GM18520 (cell line): ENCODE measurements around the gene RYR3.
"Not testable (repeated sequence)": the region's sequence is repeated elsewhere in the genome, so short reads cannot be mapped to it uniquely, and the experiment has no call there.

Source experiments
- ATAC-seq: cut with Tn5 transposase; IDR thresholded peaks from one replicate; pipeline ENCODE4 v1.9.1; 2021; ENCODE audit not compliant: unreplicated experiment

Gene RYR3

DNA sequence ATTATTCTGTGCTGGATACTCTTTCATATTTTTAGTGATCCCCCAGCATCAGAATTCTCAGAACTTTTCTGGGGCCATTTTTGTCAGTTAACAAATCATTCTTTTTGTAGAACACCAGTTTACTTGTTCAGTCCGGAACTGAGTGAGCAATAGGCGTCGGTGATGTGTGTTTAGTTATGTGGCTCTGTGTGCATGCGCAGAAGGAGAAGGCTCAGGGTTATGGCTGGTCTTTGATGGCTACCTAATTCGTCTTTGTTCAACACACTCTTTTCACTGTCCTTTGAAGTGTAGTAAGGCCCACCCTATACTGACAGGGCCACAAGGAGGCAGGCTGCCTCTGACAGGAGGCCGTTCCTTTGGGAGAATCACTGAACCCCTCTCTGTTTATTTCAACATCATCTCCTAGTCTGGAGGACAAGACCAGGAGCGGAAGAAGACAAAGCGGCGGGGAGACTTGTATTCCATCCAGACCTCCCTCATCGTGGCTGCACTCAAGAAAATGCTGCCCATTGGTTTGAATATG lies 499.4 kb downstream of the RYR3 start:
- no peak for ATAC-seq

DNA sequence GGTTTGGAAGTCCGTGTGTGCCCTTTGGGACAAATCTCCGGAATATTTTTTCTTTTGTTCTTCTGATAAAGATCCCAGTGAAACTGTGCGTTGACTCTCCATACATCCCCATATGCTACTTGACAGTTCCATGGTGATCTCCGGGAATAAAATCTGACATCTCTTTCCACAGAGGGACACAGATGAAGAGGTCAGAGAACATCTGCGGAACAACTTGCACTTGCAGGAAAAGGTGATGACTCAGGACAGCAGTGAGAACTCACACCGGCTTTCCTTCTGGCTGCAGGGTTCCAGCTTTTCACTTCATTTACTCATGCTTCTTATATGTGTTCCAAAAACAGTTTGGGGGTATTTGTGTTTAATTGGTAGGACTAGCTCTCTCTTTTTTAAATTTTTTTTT lies 500.0 kb downstream of the RYR3 start:
- no peak for ATAC-seq

DNA sequence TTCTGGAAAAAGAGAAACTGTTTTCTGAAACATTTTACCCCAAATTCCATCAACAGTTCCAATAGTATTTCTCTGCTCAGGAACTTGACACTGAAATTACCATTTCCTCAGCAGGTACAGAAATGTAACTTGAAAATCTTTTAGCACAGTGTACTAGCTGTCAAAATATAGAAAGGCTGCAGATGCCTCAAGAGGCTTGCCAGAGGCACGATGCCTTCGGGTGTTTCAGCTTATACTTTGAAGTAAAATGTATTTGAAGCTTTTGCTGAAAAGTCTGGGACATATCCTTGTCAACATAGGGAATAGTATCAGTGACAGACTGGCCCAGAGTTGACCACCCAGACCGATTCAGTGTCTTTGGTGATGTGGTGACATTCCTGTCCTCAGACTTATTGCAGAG lies 503.1 kb downstream of the RYR3 start:
- no peak for ATAC-seq

DNA sequence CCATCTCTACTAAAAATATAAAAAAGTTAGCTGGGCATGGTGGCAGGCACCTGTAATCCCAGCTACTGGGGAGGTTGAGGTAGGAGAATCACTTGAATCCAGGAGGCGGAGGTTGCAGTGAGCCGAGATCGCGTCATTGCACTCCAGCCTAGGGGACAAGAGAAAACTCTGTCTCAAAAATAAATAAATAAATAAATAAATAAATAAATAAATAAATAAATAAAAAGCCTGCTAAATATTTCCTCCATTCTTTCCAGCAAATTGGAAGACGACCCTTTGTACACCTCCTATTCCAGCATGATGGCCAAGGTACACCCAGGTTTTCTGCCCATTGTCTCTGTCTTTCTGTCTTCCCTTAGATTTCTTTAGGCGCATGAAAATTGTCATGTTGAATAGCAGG lies 508.7 kb downstream of the RYR3 start:
- not testable (repeated sequence) for ATAC-seq

DNA sequence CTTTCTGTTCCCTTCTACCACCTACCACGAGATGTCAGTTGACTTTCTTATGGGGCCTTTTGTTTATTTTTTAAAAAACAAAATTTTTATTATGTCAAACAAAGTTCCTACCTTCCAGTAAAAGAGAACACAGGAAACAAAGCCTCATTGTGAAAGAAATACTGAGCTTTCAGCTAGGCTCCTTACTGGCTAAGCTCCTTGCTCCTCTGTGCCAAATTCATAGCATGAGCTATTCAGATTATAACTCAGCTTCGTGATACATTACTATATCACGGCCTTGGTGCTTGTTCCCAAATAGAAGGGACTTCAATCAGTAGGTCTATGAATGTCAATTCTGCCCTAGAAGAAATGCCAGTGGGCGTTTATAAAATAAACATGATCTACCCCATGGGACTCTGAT lies 511.7 kb downstream of the RYR3 start:
- ATAC-seq: no peak

DNA sequence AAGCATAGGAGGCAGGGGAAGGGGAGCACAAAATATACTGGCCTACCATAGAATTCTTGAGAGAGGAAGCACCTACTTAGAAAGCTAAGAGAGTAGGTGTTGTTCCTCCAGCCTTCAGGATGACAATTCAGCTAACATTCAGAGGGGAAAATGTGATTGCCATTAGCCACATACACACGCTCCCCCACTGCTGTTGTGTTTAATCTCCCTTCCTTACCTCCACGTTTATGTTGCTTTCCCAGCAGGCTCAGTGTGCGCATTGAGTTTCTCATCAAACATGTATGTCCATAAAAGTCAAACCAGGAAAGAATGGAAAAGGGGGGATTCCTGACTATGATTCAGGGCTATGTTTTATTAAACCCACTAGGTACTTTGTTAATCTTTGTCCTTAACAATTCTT lies 512.4 kb downstream of the RYR3 start:
- ATAC-seq: no peak

DNA sequence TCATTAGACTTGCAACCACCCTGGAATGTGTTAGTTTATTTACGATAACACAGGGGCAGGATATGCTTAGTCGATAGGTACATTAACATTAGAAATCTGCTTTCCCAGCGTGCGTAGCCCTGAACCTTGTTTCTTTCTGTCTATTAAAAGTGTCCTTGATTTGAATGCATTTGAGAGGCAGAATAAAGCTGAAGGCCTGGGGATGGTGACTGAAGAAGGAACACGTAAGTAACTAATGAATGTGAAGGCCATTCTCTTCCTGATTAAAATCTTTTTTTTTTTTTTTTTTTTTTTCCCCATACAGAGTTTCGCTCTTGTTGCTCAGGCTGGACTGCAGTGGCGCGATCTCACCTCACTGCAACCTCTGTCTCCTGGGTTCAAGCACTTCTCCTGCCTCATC lies 514.7 kb downstream of the RYR3 start:
- ATAC-seq: no peak

DNA sequence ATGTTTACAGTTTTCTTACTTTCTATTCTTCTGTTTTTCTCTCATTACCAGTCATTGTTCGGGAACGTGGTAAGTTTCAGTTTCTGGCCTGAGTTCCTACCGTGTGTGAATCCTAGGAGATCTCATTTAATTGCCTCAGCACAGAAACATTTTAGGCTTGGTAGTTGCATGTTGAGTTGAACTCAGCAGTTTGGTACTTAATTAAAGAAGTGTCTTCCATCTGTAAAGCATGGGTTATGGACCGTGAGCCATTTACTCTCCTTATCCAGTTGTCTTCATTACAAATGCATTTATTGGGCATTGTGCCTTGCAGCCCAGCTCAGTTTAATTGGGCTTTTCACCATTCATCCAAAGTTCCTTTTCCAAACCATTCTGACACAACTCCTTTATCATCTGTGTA lies 515.4 kb downstream of the RYR3 start:
- ATAC-seq: no peak

DNA sequence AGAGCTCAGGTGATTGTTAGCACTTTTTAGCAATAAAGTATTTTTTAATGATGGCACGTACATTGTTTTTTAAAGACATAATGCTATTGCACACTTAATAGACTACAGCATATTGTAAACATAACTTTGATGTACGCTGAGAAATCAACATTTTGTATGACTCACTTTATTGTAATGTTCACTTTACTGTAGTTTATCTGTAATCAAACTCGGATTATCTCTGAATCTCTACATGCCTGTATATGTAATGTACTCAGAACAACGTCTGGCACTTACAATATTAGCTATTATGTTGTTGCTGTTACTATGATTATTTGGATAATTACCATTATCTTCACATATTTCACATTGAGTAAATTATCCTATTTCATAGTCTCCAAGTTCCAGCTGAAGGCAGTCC lies 519.6 kb downstream of the RYR3 start:
- ATAC-seq: no peak

DNA sequence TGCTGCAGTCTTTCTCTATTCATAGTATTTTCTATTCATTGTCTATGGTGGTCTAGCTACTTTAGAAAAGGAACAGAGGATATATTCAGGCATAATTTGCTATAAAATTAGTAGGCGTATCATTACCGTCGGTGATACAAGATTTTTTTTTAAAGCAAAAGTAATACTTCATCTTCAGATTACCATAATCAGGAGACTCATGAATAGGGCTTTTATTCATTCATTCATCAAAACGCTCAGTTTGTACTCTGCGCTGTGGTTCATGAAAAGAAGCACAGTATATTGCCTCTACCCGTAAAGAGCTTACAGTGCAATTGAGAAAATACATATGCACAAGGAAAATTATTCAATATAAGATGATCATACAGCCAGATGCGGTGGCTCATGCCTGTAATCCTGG lies 520.9 kb downstream of the RYR3 start:
- no peak for ATAC-seq

DNA sequence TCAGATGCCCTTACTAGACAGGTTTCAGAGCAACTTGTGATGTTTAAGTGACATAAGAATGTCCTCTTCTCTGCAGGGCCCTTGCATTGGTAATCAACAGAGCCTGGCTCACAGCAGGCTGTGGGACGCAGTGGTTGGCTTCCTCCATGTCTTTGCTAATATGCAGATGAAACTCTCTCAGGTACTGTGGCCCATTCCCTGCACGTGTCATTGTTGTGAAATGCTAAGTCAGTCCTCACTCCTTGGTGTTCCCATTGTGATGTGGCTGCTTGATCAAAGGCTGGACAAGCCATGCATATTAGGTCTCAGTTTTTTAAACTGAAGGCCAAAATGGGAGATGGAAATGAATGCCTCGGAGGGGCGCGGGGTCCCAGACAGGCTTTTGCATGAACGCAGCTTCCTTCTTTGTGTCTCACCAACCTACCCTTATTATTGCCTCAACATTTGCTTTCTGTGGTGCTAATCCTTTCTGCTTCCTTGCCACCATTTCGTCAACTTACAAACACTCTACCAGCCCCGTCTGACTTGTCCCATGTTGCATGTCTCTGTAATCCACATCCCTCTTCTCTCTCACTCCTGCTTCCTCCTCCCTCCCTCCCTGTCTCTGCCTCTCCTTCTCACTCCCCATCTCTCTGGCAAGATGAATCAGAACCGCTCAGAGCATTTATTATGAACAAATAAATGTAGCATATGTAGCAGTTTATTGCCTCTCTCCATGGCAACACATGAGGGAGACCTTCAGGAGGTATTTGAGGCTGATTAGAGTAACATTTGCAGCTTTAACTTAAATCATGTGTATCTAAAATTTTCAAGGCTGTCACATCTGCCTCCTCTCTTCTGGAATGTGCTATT lies 524.4 kb downstream of the RYR3 start:
- no peak for ATAC-seq

DNA sequence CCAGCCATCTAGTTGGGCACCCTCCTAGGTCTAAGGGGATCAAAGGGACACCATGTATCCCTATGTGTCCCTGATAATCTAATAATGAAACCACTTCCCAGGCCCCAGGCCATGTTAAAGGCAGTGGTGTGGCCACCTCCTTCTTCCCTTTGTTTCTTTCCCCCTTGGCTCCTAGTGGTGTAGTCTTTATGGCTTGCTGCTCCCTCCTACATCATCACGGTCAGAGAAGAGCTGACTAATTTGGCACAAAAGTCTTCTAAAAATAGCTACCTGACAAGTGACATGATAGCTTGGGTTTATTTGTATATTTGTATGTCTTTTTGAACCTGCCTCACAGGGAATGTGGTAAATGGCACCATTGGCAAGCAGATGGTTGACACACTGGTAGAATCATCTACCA lies 526.5 kb downstream of the RYR3 start:
- no peak for ATAC-seq

DNA sequence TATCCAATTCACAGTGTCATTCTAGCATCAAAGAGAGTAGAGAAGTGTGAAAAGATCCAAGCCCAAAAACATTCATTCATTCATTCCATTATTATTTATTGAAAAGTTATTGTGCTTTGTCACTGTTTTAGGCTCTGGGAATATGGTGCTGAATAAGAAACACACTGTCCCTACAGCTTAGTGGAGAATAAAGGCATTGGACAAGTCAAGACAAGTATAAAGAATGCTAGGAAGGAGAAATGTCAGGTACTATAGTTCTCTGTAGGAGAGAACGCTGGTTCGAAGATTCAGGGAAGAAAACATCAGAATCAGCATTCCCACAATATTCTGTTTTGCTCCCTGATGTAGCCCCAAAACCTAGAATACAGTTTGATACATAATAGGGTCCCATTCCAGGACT lies 528.8 kb downstream of the RYR3 start:
- ATAC-seq: no peak

DNA sequence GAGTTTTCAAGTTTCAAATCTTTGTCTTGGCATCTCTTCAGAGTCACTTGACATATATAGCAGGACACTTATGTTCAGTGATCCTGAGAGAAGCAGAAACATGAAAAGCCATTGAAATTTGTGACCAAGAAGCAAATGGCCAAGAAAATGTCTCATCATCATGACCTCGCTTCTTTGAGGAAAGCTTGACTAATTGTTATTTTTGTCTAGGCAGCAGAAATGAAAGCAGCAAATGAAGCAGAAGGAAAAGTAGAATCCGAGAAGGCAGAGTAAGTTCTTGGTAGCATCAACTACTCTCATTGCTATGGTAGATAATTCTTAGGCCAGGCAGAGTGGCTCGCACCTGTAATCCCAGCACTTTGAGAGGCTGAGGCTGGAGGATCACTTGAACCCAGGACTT lies 529.8 kb downstream of the RYR3 start:
- ATAC-seq: no peak

DNA sequence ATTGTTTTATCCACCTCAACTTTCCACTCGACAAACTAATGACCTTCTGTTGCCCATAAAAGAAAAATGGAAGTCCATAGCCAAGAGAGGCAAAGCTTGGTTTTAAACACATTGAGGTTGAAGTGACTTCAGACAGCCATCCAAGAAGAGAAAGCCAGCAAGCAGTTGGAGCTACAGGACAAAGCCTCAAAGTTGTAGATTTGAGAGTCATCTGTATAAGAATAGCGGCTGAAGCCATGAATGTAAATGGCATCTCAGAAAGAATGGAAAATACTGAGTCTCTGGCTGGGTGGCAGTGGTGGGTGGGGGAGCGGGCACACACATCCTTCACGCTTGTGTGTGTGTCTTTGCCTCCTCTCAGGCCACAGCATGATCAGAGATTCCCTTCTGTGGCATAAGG lies 533.4 kb downstream of the RYR3 start:
- no peak for ATAC-seq

DNA sequence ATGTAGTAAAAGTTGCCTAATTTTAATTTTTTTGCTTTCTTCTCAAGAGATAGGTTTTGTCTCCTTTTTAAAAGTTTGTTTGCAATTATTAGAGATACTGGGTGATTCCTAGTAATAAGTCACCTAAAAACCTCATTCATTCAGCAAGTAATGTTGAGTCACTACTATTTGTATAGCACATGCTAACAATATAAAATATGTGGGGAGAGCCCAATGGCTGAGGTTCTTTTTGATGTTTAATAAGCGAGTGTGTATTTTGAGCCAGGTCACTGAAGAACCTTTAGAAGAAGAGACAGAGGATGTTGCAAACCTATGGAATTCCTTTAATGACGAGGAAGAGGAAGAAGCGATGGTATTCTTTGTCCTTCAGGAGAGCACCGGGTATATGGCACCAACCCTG lies 533.8 kb downstream of the RYR3 start:
- no peak for ATAC-seq

DNA sequence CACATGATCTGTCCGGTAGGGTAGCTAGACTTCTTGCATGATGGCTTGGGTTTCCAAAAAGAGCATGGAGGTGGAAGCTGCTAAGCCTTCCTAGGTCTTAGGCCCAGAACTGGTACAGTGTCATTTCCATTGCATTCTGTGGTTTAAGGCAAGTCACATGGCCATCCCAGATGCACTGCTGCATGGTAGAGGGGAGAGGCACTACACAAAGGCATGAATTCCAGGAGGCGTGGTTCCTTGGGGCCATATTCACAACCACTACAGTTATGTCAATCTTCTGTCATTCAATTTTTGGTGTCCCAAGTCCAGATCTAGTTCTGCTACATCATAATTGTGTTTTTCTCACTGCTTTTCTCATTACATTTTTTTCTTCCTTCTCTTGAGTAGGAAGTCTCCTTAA lies 535.4 kb downstream of the RYR3 start:
- no peak for ATAC-seq

DNA sequence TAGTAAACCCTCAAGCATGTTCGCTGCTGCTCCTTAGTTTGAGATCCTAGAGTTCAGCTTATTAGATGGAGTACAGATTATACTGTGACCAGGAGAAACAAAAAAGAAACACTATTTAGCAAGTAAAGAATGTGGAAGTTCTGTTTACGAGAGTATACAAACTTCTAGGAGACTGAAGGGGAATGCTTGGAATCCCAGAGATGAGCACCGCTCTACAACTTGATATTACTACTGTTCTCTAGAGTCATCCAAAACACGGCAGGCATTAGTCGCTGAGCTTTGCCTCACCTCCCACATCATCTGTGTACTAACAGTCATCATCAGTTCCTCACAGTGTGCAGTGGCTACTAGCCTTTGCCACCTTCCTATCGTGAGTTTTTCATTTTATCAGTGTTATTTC lies 536.1 kb downstream of the RYR3 start:
- ATAC-seq: no peak

DNA sequence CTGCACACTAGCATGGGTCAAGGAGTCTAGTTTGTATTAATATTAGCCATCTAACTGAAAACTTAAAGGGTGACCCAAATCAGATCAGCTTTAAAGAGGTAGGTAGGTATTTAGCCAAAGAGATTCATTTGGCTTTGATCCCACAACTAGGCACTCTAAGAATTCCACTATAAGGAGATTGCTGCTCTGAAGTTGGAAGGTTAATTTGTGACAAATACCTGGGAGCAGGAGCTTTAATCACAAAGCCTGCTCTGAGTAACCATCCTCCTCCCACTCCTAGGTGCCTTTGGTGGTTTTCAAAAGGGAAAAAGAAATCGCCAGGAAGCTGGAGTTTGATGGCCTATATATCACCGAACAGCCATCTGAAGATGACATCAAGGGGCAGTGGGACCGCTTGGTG lies 537.2 kb downstream of the RYR3 start:
- no peak for ATAC-seq

DNA sequence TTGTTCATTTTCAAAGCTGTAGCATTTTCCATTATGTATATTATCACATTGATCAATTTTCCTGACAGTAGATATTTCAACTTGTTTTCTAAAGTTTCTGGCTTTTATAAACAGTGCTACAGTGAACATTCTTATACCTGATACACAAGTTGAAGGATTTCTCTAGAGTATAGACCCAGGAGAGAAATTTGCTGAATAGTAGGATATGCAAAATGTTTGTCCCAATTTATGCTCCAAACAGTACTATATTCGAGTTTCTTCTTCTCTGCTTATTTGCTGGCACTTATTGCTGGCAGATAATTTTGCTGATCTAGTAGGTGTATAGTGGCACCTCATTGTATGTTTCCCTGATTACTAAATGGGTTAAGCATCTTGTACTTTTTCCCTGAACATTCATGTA lies 540.3 kb downstream of the RYR3 start:
- ATAC-seq: no peak

DNA sequence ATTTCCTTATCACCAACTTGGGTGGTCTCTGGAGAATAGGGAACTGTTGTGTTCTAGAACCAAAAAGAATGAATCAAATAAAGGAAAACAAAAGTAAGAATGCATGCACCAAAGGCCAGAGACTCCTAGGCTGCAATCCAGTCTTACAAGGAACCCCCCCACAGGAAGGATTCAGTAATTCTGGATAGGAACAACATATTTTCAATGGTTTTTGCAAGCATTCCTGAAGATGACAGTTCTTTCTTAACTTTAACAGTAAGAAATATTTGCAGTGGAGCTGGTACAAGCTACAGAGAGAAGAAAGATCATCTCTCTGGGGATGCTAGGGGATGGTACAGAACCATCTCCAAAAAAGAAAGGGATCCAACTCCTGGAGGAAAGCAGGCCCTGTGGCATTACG lies 541.3 kb downstream of the RYR3 start:
- ATAC-seq: no peak

DNA sequence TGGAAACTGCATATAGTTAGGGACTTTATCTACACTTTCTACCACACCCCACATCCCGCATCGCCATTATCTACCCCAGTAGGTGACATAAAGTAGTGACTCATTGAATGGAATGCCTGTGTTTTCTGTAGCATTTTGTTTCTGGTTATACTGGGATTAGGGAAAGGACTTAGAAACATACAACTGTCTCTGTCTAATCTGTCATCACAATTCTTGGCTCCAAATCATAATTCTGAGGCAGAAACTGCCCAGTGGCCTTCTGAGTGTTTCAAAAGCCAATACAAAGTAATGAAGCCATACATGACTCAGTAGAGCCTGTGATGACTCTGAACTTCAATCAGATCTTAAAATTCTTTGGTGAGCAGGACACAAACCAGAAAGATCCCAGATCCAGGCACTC lies 541.8 kb downstream of the RYR3 start:
- no peak for ATAC-seq

DNA sequence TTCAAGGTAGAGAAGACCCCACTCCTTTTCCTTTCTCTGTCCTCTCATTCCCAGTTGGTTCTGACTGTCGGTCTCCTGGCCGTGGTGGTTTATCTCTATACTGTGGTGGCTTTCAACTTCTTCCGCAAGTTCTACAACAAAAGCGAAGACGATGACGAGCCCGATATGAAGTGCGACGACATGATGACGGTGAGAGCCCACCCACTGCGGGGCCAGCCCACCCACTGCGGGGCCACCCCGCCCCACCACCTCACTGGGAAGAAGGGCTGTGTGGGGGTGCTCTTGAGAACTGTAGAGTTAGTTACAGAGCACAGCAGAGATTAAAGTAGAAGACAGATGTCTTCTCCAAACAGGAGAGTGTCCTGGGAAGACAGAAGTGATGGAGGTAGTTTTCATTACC lies 547.0 kb downstream of the RYR3 start:
- ATAC-seq: no peak
